Stimulated activated CD8-positive, alpha-beta memory T cell treated with anti-CD3 and anti-CD28 coated beads, Interleukin-12 subunit alpha, Interleukin-12 subunit beta, amount 100 ng/mL, for 1 hour (primary cell): ENCODE data around the gene SLC7A1.
A peak's percentile ranks its signal among the peaks of the same experiment; 100 is the strongest.

ENCODE experiments used
- DNase-seq: peaks from one replicate; pipeline ENCODE4 v3.0.0-alpha.2; 2020; ENCODE audit warnings: low read depth

The SLC7A1 gene

DNA sequence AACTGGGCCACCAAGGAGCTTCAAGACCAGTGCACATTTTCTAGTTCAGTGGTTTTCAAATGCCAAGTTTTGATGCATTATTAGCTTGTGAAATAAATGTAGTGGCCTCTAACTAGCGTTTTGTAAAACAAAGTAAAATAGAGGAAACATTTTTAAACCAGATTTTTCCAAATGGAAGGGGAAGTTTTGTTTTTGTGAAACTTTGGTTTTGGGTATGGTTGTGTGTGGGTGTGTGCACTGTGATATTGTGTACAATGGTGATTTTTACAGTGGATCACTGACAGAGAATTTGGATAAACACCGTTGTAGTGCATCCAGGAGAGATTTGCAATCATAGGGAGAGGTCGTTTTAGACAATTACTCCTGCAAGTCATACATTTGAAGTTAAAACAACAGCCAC lies 108.9 kb downstream of the SLC7A1 start:
- DNase-seq, result no peak

DNA sequence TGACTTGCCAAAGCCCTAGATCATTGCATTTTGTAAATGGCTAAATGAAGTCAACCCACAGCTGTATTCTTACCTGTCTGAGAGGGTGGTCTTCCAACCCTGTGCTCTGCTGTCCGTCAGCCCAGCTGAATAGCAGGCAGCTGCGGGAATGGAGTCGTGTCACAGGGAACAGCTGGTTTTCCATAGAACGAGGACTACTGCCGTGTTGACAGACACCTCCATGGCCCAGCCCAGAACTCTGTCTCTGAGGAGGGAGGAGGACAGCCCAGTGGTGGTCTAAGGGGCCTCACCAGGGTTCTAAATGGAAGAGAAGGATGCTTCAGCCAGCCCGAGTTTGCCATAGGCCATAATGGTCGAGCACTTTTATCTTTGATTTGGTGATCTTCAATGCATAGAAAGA lies 110.7 kb downstream of the SLC7A1 start:
- no peak for DNase-seq

DNA sequence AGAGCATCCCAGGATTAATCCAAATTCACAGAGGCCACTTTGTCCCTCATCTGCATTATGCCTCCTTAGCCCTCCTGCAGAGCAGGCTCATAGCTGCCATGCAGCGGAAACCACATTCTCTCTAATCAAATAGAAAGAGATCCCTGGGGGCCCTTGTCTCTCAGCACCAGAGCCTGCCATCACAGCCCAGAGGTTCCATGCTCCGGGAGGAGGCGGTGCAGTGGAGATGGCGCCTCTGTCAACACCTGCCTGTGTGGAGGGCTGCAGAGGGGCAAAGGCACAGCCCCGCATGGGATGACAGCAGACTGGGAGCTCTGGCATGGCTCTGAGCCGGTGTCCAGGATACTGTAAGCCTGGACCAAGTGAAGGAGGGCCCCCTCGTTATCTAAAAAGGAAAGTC lies 111.3 kb downstream of the SLC7A1 start:
- DNase-seq, result no peak

DNA sequence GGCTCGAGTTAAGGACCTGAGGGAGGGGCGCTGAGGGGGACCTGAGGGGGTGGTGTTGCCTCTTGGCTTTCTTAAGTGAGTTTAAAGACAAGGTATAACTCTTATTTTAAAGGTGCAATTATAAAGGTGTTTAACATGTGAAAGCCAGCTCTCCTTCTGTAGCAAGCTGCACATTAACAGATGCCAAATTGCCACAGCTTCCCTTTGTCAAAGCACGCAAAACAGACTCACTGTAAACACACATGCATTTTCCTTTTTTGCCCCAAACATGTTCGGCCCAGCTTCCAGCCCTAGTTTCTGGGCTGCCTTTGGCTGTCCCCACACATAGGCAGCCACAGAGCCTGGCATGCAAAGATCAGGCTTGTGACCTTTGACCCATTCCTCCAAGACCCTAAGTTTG lies 111.9 kb downstream of the SLC7A1 start:
- no peak for DNase-seq

DNA sequence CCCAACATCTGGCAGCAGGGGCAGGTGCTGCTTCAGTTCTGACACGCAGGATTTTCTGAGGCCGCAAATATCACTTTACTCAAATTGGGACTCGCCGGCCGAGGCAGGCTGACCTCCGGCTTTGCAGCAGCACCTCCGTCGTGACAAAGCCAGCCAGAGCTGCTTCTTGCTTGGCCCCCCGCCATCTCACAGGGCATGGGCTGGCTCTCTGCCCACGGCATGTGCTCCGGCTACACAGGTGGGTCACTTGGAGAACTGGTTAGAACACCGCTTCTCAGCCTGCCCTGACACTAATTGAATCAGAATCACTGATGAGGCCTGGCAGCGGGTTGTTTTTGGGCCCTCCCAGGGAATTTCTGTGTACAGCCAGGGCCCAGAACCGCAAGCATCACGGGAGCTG lies 112.3 kb downstream of the SLC7A1 start:
- no peak for DNase-seq

DNA sequence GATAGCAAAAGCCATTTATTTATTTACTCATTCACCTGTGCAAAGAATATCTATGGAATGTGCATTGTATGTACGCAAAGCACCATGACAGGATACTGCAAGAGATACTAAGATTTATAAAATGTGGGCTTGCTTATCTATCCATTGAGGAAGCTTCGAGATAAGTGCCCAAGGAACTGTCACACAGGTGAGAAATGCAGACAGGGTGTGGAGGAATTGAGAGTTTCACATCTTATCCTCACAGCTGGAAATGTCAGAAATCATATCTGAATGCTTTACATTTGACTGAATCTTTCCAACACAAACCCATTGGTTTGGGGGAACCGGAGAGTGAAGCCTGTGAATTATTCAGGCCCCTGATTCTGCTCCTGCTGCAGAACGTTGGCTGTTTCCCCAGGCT lies 113.0 kb downstream of the SLC7A1 start:
- no peak for DNase-seq

DNA sequence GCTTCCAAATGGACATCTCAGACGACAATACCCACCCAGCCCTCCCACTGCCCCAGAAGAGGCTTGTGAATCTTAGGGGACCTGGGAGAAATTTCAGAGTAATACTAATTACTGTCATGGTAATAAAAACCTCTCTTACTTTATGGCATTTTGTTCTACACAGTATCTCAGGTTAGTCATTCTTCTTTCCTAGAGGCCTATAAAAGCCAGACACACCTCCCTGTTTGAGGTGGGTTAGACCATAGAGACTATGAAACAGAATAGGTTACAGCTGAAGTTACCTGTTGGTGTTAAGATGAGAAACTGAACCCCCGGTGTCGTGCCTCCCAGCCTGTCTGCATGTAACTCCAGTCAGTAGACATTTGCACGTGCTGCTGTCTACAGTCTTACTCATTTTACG lies 113.9 kb downstream of the SLC7A1 start:
- no peak for DNase-seq

DNA sequence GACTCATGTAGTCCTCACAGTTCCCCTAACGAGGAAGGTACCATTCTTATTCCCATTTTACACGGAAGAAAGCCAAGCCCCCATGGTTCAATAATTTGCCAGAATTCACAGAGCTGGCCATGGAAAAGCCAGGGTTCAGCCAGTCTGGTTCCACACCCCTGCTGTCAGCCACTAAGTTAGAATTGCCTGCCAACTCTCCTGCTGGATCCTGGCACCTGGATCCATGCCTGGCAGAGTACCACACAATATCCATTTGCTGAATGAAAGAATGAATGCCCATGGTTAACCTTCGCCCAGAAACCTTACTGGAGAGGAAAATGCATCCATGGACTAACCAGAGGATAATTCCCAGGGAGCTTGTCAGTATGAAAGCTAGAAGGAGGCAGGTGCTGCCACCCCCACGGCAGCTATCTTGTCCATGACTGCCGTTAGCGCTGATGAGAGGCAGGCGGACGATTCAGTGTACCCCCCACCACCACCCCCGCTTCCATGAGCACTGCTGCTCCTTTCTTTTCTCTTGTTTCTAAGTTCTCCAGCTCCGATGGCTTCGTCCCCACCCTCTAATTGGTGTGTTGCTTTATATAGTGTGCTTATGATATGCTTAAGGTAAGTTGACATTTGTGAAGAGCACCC lies 114.5 kb downstream of the SLC7A1 start:
- DNase-seq, result no peak

DNA sequence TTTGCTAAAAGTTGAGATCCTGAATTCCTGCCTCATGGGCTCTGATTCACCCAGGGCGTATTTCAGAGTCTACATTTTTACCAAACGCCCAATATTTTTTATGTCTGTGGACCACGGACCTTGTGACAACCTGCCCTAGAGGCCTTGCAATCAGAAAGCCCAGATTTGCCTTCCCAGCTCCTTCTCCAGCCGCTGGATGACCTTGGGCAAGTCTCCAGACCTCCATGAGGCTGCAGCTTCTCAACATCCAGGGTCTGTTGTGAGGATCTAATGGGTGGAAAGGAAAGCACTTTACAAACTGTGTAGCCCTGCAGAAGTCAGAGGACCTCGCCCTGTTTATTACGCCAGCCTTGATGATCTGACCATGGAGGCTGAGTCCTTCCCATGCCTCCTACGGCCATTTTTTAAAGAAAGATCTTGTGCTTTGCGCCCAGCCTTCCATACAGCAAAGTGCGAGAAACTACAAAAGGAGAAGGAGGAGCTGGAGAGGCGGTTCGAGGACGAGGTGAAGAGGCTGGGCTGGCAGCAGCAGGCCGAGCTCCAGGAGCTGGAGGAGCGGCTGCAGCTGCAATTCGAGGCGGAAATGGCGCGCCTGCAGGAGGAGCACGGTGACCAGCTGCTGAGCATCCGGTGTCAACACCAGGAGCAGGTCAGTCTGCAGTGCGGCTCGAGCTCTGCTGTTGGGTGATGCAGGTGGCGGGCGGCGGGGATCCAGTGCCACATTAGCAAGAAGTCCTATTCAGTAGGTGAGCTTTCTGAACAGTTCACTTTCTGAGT lies 115.6 kb downstream of the SLC7A1 start:
- DNase-seq, result no peak

DNA sequence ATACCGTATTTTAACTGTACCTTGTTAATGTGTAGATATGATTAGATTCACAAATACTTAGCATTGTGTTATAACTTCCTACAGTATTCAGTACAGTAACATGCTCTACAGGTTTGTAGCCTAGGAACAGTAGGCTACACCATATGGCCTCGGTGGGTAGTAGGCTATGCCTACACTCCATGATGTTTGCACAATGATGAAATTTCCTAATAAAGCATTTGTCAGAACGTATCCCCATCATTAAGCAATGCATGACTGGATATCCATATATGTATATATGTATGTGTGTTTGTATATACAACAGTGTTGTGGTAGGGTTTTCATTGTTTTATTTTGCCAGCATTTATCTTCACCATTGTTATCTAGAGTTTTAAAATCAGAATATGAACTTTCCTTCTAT lies 119.4 kb downstream of the SLC7A1 start:
- DNase-seq, result no peak

DNA sequence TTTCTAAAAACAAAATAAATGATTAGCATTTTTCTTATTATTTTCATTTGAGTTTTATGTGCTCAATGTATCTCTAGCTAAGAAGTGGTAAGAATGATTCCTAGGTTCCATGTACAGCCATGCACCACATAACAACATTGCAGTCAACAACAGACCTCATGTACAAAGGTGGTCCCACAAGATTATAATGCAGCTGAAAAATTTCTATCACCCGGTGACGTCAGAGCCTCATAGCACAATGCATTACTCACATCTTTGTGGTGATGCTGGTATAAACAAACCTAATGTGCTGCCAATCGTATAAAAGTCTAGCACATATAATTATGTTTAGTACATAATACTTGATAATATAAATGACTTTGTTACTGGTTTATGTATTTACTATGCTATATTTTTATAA lies 120.5 kb downstream of the SLC7A1 start:
- DNase-seq, result no peak

DNA sequence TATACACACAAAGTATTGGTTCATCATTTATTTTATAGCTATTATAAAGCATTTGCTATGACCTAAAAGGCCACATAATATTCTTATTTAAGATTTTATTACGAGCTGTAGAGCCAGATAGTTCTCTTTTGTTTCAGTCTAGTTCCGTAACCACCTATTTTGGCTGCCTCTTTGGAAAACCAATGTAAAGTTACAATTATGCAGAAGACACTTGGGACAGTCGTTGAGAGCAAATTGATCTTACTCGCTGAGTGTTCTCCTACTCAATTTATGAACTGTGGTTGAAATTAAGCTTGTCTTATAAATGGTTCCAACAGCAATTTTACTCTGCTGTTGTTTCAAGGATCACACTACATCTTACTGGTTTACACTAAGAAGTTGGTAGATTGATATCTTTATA lies 122.3 kb downstream of the SLC7A1 start:
- no peak for DNase-seq

DNA sequence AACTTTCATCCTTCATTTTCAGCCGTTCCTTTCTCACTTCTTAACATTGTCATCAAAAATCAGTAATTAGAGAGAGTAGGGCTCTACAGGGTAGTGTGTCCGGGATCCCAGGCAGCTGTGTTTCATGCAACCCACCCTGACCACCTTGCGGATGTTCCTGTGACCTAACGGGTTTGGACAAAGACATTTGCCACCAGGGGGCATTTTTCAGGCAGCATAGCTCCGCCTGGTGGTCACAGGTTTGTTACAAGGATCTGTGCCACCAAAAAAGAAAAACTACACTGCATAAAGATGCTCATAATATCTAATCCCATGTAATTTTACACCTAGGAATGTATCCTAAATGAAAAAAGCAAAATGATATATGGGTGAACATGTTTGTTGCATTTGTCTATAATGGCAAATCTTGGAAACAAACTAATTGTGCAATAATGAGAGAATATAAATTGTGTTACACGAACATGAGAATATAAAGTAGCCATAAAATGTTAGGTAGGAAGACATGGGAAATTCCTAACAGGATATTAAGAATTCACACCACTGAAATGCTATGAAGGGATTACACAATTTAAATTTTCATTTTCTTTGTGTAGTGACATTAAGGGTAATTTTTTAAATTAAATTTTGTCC lies 123.0 kb downstream of the SLC7A1 start:
- peak; percentile 15 for DNase-seq

DNA sequence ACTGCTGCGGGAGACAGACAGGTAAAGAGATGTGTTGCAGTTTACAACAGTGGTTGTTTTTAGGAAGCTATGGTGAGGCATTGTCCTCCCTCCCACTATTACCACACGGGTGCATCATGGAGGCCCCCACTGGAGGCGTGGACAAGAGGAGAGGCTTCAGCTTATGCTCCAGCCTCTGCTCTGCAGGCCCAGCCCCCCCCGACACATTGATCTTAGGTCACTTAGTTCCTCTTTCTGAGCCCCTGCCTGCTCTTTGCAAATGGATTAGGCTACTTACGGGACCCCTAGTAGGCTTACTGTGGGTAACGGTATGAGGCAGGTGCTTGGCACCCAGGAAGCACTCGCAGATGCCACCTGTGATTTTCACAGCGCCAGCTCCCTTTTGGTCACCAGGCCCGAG lies 123.9 kb downstream of the SLC7A1 start:
- no peak for DNase-seq

DNA sequence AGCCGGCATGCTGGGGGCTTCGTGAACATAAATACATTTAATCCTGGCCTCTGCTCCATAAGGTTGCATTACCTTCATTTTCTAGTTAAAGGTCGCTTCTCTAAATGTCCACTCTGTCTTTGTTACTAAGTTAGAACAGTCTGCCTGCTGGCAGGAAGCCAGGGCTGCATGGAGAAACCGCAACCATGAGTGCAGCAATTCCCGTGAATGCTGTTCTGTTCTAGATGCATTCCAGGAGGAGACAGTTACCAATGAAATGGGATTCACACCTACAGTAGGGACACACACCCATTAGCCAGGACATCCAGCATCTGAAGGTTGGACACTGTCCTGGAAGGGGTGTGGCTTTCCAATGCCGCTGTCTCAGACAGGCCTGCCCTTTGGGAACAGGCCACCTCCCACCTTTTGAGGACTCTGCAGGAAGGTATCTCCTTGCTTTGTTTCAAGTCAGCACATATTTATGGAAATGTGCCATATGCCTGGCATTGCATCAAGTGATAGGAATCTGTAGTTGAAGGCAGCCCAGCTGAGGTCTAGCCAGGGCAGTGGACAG lies 129.7 kb downstream of the SLC7A1 start:
- no peak for DNase-seq

DNA sequence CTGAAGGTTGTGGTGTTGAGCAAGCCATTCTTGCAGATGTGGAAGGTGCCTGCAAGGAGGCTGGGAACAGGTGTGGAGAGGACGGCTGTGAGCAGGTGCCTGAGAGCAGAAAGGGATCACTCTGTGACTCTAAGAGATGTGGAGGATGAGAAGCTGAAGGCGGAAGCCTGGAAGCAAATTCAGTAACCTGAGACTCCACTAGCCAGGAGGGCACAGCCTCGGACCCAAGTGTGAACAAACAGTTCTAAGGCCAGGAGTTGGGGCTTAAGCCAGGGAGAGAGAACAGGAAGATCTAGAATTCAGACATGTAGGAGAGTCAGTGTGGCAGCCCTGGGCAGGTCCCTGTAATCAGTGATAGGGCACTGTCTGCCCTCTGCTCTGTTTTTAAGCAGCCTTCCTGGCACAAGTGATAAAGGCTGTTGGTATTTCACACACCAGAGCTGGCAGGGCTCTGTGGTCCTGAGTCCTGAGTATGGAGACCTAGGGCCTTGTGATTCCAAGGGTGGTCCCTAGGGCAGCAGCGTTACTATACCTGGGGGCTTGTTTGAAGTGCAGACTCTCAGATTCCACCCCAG lies 131.3 kb downstream of the SLC7A1 start:
- no peak for DNase-seq

DNA sequence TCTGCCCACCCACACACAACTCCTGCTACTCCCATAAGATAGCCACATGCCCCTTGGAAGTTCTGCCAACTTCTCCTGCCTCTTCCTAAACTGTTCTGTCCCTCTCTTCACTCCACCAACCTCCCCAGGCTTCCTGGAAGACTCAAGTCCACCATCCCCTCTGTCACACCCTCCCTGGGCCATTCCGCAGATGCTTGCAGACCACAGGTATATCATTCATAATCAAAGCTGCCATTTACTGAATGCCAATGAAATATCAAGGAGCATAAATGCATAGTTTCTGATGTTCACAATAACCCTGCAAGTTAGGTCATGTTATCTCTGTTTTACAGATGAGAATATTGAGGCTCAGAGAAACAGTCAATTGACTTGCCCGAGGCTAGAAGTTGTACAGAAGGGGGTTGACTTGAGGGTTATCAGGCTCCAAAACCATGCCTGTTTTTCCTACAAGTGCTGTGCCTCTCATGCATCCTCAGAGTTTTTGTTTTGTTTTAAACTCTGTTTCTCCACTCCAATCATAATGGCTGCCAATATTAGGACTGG lies 135.6 kb downstream of the SLC7A1 start:
- no peak for DNase-seq
